Keratinocyte (primary cell): ENCODE data around the gene UPP1.

Experiments used
- CTCF ChIP-seq, 3 experiments: IDR thresholded peaks in 1 of 3; conservative IDR thresholded peaks in 1 of 3; optimal IDR thresholded peaks in 1 of 3; 2 replicates in 2 of 3; 3 replicates in 1 of 3; pipeline versions ENCODE3 to v1.5.1; 2011; ENCODE audit warnings: low read length in 3 of 3, mild to moderate bottlenecking in 3 of 3, moderate library complexity in 2 of 3, control low read depth in 1 of 3, inconsistent platforms in 1 of 3; ENCODE audit not compliant: insufficient read depth in 2 of 3; ENCODE audit errors: extremely low read depth in 1 of 3
- EZH2 ChIP-seq: IDR thresholded peaks from one replicate; pipeline ENCODE4 v1.6.1; 2012; ENCODE audit warnings: inconsistent platforms, mild to moderate bottlenecking, low read length, moderate library complexity

GRCh38 chr7:48111596-48111995 is 22.5 kb downstream of the UPP1 start:
- TF ChIP-seq CTCF (optimal IDR thresholded peaks at IDR 0.05 in 1 of 3, IDR thresholded peaks at IDR 0.05 in 1 of 3, conservative IDR thresholded peaks at IDR 0.05 in 1 of 3; ENCODE audit: extremely low read depth in 1 of 3, insufficient read depth in 2 of 3, low read length in 3 of 3) (no peak), EZH2 (no peak)
